ENCODE measurements around the gene PKIB.
"Not testable (repeated sequence)": the region's sequence is repeated elsewhere in the genome, so short reads cannot be mapped to it uniquely, and the experiment has no call there.

PKIB gene

DNA sequence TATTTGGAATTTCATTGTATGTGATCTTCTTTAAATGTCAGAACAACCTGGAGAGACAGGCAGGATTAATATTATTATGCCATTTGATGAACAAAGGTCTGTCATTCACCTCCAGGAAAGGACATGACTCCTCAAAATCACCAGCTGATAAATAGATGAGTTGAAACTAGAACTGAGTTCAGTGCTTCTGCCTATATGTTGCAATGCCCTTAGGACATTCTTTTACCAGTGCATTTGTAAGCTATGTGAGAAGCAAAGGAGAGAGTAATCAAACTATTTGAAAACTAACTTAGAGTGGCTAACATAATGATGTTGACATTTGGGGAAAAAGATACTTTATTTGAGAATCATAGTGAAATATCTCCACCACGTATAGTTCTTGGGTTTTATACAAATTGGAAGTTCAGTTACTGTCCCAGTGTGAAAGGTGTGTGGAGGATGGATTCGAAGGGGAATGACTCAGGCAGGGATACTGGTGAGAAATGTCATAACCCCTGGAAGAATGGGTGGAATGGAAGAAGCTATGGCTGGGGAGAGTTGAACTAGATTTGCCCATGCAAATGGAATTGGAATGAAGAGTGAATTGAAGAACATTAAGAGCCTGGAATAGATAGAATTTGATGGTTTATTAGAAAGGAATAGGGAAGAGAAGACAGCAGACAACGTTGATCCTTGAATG lies 21.5 kb downstream of the PKIB start:
- H3K4me3 ChIP-seq (ENCODE audit: low read depth, low read length), result no peak overlapping the region
- TF ChIP-seq, protein P1, sequence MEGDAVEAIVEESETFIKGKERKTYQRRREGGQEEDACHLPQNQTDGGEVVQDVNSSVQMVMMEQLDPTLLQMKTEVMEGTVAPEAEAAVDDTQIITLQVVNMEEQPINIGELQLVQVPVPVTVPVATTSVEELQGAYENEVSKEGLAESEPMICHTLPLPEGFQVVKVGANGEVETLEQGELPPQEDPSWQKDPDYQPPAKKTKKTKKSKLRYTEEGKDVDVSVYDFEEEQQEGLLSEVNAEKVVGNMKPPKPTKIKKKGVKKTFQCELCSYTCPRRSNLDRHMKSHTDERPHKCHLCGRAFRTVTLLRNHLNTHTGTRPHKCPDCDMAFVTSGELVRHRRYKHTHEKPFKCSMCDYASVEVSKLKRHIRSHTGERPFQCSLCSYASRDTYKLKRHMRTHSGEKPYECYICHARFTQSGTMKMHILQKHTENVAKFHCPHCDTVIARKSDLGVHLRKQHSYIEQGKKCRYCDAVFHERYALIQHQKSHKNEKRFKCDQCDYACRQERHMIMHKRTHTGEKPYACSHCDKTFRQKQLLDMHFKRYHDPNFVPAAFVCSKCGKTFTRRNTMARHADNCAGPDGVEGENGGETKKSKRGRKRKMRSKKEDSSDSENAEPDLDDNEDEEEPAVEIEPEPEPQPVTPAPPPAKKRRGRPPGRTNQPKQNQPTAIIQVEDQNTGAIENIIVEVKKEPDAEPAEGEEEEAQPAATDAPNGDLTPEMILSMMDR (IDR thresholded peaks at IDR 0.05; ENCODE audit: low read depth, low read length, missing control alignments), result no peak
- no peak for DNase-seq (ENCODE audit: low read depth)

DNA sequence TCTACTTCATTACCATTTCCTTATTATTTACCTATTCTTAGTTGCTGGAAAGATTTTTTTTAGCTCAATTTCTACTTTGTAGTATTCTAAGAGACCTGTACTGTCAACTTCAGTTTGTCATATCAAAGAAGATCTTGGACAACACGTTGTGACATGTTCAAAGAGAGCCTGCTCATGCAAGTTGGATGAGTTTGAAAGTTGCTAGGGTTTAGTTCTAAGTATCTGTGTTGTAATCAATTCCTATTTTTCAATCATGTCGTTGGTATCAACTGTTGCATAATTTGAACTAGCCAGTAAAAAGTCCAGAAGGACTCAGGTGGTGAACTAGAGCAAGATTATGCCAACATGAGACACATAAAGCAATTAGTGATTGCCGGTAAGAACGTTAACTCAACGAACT lies 30.2 kb downstream of the PKIB start:
- DNase-seq (ENCODE audit: low read depth), result no peak
- H3K4me3 ChIP-seq (ENCODE audit: low read depth, low read length), result no peak overlapping the region
- TF ChIP-seq, protein P1 (IDR thresholded peaks at IDR 0.05; ENCODE audit: low read depth, low read length, missing control alignments), result no peak

DNA sequence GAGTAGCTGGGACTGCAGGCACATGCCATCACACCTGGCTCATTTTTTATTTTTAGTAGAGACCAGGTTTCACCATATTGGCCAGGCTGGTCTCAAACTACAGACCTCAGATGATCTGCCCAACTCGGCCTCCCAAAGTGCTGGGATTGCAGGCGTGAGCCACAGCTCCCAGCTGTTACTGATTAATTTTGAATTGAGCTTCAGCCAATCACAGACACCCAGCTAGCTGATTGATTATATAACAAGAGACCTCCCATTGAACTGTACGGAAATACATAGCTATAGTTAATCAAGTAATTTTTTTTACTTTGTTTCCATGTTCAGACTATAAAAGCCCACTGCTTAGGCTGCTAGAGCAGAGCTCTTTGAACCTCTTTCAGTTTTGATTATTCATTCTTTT lies 31.6 kb downstream of the PKIB start:
- no peak overlapping the region for H3K4me3 ChIP-seq (ENCODE audit: low read depth, low read length)
- TF ChIP-seq, protein P1 (IDR thresholded peaks at IDR 0.05; ENCODE audit: low read depth, low read length, missing control alignments), result no peak
- no peak for DNase-seq (ENCODE audit: low read depth)

DNA sequence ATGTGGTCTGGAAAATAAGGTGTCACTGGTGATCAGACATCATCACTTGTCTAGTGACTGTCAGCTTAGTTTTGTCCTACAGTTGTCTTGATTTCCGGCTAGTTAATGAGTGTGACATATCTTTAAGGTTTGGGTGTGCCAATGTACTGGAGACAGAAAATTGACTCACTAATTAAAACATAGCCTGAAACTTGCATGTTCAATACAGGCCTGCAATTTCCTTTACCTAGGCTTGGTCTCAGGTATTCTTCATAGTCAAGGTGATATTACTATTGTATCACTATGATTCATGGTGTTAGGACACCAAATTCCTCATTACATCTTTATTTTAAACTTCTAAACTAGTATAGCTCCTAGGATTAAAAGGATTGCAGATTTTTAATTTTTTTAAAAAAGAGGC lies 32.4 kb downstream of the PKIB start:
- not testable (repeated sequence) for H3K4me3 ChIP-seq (ENCODE audit: low read depth, low read length); DNase-seq (ENCODE audit: low read depth)

DNA sequence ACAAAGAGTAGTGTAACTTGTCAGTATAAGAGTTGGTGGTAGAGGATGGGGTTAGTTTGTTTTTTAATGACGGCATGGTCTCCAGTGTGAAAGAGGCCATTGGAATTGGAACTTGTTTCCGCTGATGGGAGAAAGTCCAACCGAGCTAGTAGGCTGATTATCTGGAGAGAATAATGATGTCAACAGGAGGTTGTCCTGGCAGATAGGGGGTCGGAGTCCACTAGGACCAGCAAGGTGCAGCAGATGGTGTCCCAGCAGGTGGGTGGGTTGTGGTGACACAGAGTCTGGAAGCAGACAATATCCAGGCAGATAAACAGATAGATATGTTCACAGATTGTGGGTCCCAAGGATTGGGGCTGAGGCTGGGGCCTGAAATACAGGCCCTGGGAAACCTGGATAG lies 35.1 kb downstream of the PKIB start:
- TF ChIP-seq, protein P1 (IDR thresholded peaks at IDR 0.05; ENCODE audit: low read depth, low read length, missing control alignments), result no peak
- DNase-seq (ENCODE audit: low read depth), result no peak

DNA sequence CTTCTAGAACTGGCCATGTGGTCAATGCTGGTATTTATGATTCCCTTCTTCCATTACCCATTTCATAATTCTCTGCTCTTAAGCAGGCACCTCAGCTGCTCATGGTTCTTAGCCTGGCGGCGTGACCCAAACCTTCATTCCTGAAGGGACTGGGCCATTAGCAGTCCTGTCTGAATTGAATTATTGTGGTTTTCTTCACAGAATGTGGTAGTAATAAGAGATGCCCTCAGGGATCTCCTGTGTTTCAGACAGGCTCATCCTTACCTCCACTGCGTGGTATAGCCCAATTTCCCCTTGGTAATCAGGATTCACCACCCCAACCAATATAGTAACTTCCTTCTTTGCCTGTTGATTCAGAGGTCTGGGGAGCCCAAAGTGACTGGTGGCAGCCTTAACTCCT lies 37.6 kb downstream of the PKIB start:
- TF ChIP-seq, protein P1 (IDR thresholded peaks at IDR 0.05; ENCODE audit: low read depth, low read length, missing control alignments), result no peak
- DNase-seq (ENCODE audit: low read depth), result no peak
- no peak overlapping the region for H3K4me3 ChIP-seq (ENCODE audit: low read depth, low read length)

More for the DNA sequence above, 35.1 kb downstream of the PKIB start:
- H3K4me3 ChIP-seq (ENCODE audit: low read depth, low read length), result no peak overlapping the region

DNA sequence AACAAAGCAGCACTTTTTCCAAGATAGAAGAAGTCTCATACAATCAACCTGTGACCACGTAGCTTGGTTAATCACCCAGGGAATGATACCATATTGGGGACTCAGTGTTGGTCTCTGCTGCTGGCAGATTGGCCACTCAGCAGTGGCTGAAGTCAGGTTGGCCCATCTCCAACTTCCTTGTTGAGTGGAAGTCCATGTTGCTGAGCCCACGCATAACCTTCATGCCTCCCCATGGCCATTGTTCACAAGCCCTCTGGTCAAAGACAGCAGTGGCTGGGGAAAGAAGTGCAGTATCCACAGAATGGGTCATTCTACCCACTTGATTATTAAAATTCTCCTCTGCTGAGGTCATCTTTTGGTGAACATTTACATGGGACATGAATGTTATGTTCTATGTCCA lies 38.5 kb downstream of the PKIB start:
- TF ChIP-seq, protein P1 (IDR thresholded peaks at IDR 0.05; ENCODE audit: low read depth, low read length, missing control alignments), result no peak
- no peak for DNase-seq (ENCODE audit: low read depth)
- H3K4me3 ChIP-seq (ENCODE audit: low read depth, low read length), result no peak overlapping the region

All from GM12864 (cell line).